ENCODE data around the gene SGPL1. TPM values are rescaled to one million over a fixed set of nuclear protein-coding genes. Genes with fewer than 3 reads are reported as not detected.

The SGPL1 gene
- total RNA-seq, 1 donor from 2014 or later, result 44.6 TPM

GRCh38 chr10:70892631-70893030 is 76.9 kb downstream of the SGPL1 start:
- ATAC-seq, result no peak
- no peak for DNase-seq (ENCODE audit: low spot score)
- intact Hi-C loops (cut with DNase I), result no loop called here

- ATAC-seq (no peak), DNase-seq (ENCODE audit: low spot score) (no peak)
- intact Hi-C loops (cut with DNase I), result no loop called here
These were observed 77.7 kb downstream of the SGPL1 start for GRCh38 chr10:70893227-70894006.

- ATAC-seq (no peak), DNase-seq (ENCODE audit: low spot score) (no peak)
- intact Hi-C loops (cut with DNase I), result no loop called here
These were observed 78.7 kb downstream of the SGPL1 start for GRCh38 chr10:70894416-70894815.

GRCh38 chr10:70896551-70896950 is 80.8 kb downstream of the SGPL1 start:
- DNase-seq (ENCODE audit: low spot score) (no peak), ATAC-seq (no peak)
- intact Hi-C loops (cut with DNase I), result no loop called here

- intact Hi-C loops (cut with DNase I), result no loop called here
- DNase-seq (ENCODE audit: low spot score) (no peak), ATAC-seq (no peak)
These were observed 82.9 kb downstream of the SGPL1 start for GRCh38 chr10:70898687-70899086.

GRCh38 chr10:70899096-70899495 is 83.3 kb downstream of the SGPL1 start:
- peak; percentile 34 for DNase-seq (ENCODE audit: low spot score)
- ATAC-seq, result no peak
- intact Hi-C loops (cut with DNase I), result no loop called here

- intact Hi-C loops (cut with DNase I), result no loop called here
- ATAC-seq (no peak), DNase-seq (ENCODE audit: low spot score) (peak; percentile 38)
These were observed 85.6 kb downstream of the SGPL1 start for GRCh38 chr10:70901276-70901878.

GRCh38 chr10:70902661-70903261 is 87.0 kb downstream of the SGPL1 start:
- intact Hi-C loops (cut with DNase I), result no loop called here
- ATAC-seq (no peak), DNase-seq (ENCODE audit: low spot score) (peak; percentile 2)

GRCh38 chr10:70903262-70903921 is 87.6 kb downstream of the SGPL1 start:
- intact Hi-C loops (cut with DNase I), result no loop called here
- DNase-seq (ENCODE audit: low spot score) (peak; percentile 72), ATAC-seq (peak; percentile 49)

- ATAC-seq (no peak), DNase-seq (ENCODE audit: low spot score) (peak; percentile 51)
- intact Hi-C loops (cut with DNase I), result no loop called here
These were observed 89.6 kb downstream of the SGPL1 start for GRCh38 chr10:70905071-70906021.

- no peak for ATAC-seq
- intact Hi-C loops (cut with DNase I), result no loop called here
- peak; percentile 52 for DNase-seq (ENCODE audit: low spot score)
These were observed 90.5 kb downstream of the SGPL1 start for GRCh38 chr10:70906031-70906783.

GRCh38 chr10:70906953-70907636 is 91.3 kb downstream of the SGPL1 start:
- intact Hi-C loops (cut with DNase I), result no loop called here
- ATAC-seq (no peak), DNase-seq (ENCODE audit: low spot score) (peak; percentile 52)

GRCh38 chr10:70907637-70908405 is 92.1 kb downstream of the SGPL1 start:
- intact Hi-C loops (cut with DNase I), result no loop called here
- ATAC-seq, result no peak
- DNase-seq (ENCODE audit: low spot score), result peak; percentile 43

GRCh38 chr10:70908406-70909296 is 92.9 kb downstream of the SGPL1 start:
- intact Hi-C loops (cut with DNase I), result no loop called here
- DNase-seq (ENCODE audit: low spot score) (peak; percentile 39), ATAC-seq (no peak)

GRCh38 chr10:70909326-70909935 is 93.7 kb downstream of the SGPL1 start:
- intact Hi-C loops (cut with DNase I), result no loop called here
- DNase-seq (ENCODE audit: low spot score), result no peak

More at GRCh38 chr10:70909326-70909935, 93.7 kb downstream of the SGPL1 start:
- no peak for ATAC-seq
